Activated CD4-positive, alpha-beta memory T cell treated with anti-CD3 and anti-CD28 coated beads for 36 hours (primary cell): ENCODE data around the gene TRPV3. TPM values are rescaled to one million over a fixed set of nuclear protein-coding genes. Genes with fewer than 3 reads are reported as not detected.

Experiments
- CTCF ChIA-PET: fragments of 350-600 bp; sonication (Branson Sonifier 250); formaldehyde crosslinking; loops from one replicate; lab custom pipeline; 2021; ENCODE audit warnings: antibody characterized with exemption, inconsistent platforms; lab: Charles Lee
- POLR2A ChIA-PET: fragments of 350-600 bp; sonication (Branson Sonifier 250); formaldehyde crosslinking; loops from one replicate; lab custom pipeline; 2021; ENCODE audit warnings: antibody characterized with exemption; lab: Charles Lee
- DNase-seq: peaks from one replicate; pipeline ENCODE4 v3.0.0-alpha.2; 2020
- H3K27ac Mint-ChIP-seq: one replicate; pipeline ENCODE4 v1.8.0; 2021; ENCODE audit warnings: mixed read lengths
- H3K27me3 Mint-ChIP-seq: one replicate; pipeline ENCODE4 v1.8.0; 2021; ENCODE audit warnings: mixed read lengths
- H3K36me3 Mint-ChIP-seq: one replicate; pipeline ENCODE4 v1.8.0; 2021; ENCODE audit warnings: mixed read lengths
- H3K4me1 Mint-ChIP-seq: one replicate; pipeline ENCODE4 v1.8.0; 2021; ENCODE audit warnings: low read depth, mixed read lengths
- H3K4me3 Mint-ChIP-seq: one replicate; pipeline ENCODE4 v1.8.0; 2021; ENCODE audit warnings: mild to moderate bottlenecking, mixed read lengths
- H3K9me3 Mint-ChIP-seq: one replicate; pipeline ENCODE4 v1.8.0; 2021; ENCODE audit warnings: mixed read lengths
- intact Hi-C: fragments of 100-400 bp; cut with micrococcal nuclease; formaldehyde crosslinking; loops from one replicate; pipeline ENCODE4 v1.15.1; 2023
- total RNA-seq, 2 experiments: library from RNA; stranded (reverse); gene quantifications; one replicate each; pipeline ENCODE4 v1.2.3, GENCODE V29; 2021

TRPV3 gene
- total RNA-seq, 2 experiments from 2014 or later: 0.77 to 0.97 TPM

- Mint-ChIP-seq H3K4me3 (no peak overlapping the region), H3K9me3 (no peaks in the 10 kb centered on the region), H3K4me1 (peaks cover 4% of the 10 kb centered on the region), H3K27ac (no peak overlapping the region), H3K27me3 (peaks cover 1% of the 10 kb centered on the region), H3K36me3 (no peaks in the 10 kb centered on the region)
- POLR2A ChIA-PET: no interaction called here
- DNase-seq: no peak
- CTCF ChIA-PET: interaction anchor here (1.2 to 2.1 kb wide), 2 partner anchors 292 to 488 kb away, joined by 3 to 5 read pairs; no protein-coding TSS in a partner anchor
- intact Hi-C loops: no loop called here
These were observed 20.9 kb downstream of the TRPV3 start for GRCh38 chr17:3536716-3537115.

GRCh38 chr17:3535253-3535995, 22.2 kb downstream of the TRPV3 start:
- peaks cover 4% of the 10 kb centered on the region for H3K4me1 Mint-ChIP-seq
- H3K9me3 Mint-ChIP-seq: no peaks in the 10 kb centered on the region
- ChIA-PET POLR2A (no interaction called here), CTCF (interaction anchor here (0.7 to 2.1 kb wide), 4 partner anchors 13 to 587 kb away, joined by 3 to 5 read pairs (median 4); no protein-coding TSS in a partner anchor)
- no peaks in the 10 kb centered on the region for H3K36me3 Mint-ChIP-seq
- no peak overlapping the region for H3K27ac Mint-ChIP-seq
- intact Hi-C loops: no loop called here
- DNase-seq: peak; percentile 79
- H3K27me3 Mint-ChIP-seq: peaks cover 1% of the 10 kb centered on the region
- H3K4me3 Mint-ChIP-seq: peak overlapping the region; percentile 45

- no peak overlapping the region for H3K27ac Mint-ChIP-seq
- CTCF ChIA-PET: interaction anchor here (1.5 kb wide), 1 partner anchor 14 kb away, joined by 4 read pairs; no protein-coding TSS in a partner anchor
- peak; percentile 39 for DNase-seq
- peaks cover 4% of the 10 kb centered on the region for H3K4me1 Mint-ChIP-seq
- intact Hi-C loops: no loop called here
- H3K27me3 Mint-ChIP-seq: peaks cover 1% of the 10 kb centered on the region
- H3K36me3 Mint-ChIP-seq: no peaks in the 10 kb centered on the region
- POLR2A ChIA-PET: no interaction called here
- no peaks in the 10 kb centered on the region for H3K9me3 Mint-ChIP-seq
- peak overlapping the region; percentile 32 for H3K4me3 Mint-ChIP-seq
These were observed 22.7 kb downstream of the TRPV3 start for GRCh38 chr17:3534881-3535252.

GRCh38 chr17:3533752-3534151, 23.9 kb downstream of the TRPV3 start:
- Mint-ChIP-seq H3K4me3 (no peak overlapping the region), H3K4me1 (peaks cover 4% of the 10 kb centered on the region), H3K36me3 (no peaks in the 10 kb centered on the region), H3K27me3 (peaks cover 1% of the 10 kb centered on the region), H3K9me3 (no peaks in the 10 kb centered on the region), H3K27ac (no peak overlapping the region)
- CTCF ChIA-PET: no interaction called here
- POLR2A ChIA-PET: no interaction called here
- intact Hi-C loops: no loop called here
- DNase-seq: no peak

- CTCF ChIA-PET: no interaction called here
- DNase-seq: no peak
- intact Hi-C loops: no loop called here
- peaks cover 4% of the 10 kb centered on the region for H3K4me1 Mint-ChIP-seq
- H3K4me3 Mint-ChIP-seq: no peak overlapping the region
- no peaks in the 10 kb centered on the region for H3K36me3 Mint-ChIP-seq
- H3K27ac Mint-ChIP-seq: no peak overlapping the region
- POLR2A ChIA-PET: no interaction called here
- H3K27me3 Mint-ChIP-seq: peaks cover 1% of the 10 kb centered on the region
- no peaks in the 10 kb centered on the region for H3K9me3 Mint-ChIP-seq
These were observed 24.8 kb downstream of the TRPV3 start for GRCh38 chr17:3532859-3533142.

- Mint-ChIP-seq H3K27ac (no peak overlapping the region), H3K4me1 (peaks cover 4% of the 10 kb centered on the region), H3K9me3 (no peaks in the 10 kb centered on the region), H3K36me3 (no peaks in the 10 kb centered on the region), H3K27me3 (peaks cover 1% of the 10 kb centered on the region), H3K4me3 (no peak overlapping the region)
- POLR2A ChIA-PET: no interaction called here
- intact Hi-C loops: no loop called here
- CTCF ChIA-PET: no interaction called here
- DNase-seq: no peak
These were observed 25.3 kb downstream of the TRPV3 start for GRCh38 chr17:3532106-3532858.

GRCh38 chr17:3531266-3532101, 26.1 kb downstream of the TRPV3 start:
- H3K27ac Mint-ChIP-seq: no peak overlapping the region
- no peak for DNase-seq
- ChIA-PET CTCF (no interaction called here), POLR2A (no interaction called here)
- peaks cover 4% of the 10 kb centered on the region for H3K4me1 Mint-ChIP-seq
- H3K27me3 Mint-ChIP-seq: peaks cover 1% of the 10 kb centered on the region
- intact Hi-C loops: no loop called here
- H3K9me3 Mint-ChIP-seq: no peaks in the 10 kb centered on the region
- no peaks in the 10 kb centered on the region for H3K36me3 Mint-ChIP-seq
- H3K4me3 Mint-ChIP-seq: no peak overlapping the region

- POLR2A ChIA-PET: no interaction called here
- intact Hi-C loops: no loop called here
These were observed 27.5 kb downstream of the TRPV3 start for GRCh38 chr17:3529817-3530741.

GRCh38 chr17:3528880-3529511, 28.6 kb downstream of the TRPV3 start:
- DNase-seq: no peak
- Mint-ChIP-seq H3K9me3 (no peaks in the 10 kb centered on the region), H3K27me3 (peaks cover 1% of the 10 kb centered on the region), H3K36me3 (no peaks in the 10 kb centered on the region), H3K4me3 (no peak overlapping the region), H3K27ac (no peak overlapping the region), H3K4me1 (no peaks in the 10 kb centered on the region)
- intact Hi-C loops: no loop called here
- ChIA-PET CTCF (no interaction called here), POLR2A (no interaction called here)

More at GRCh38 chr17:3529817-3530741, 27.5 kb downstream of the TRPV3 start:
- no peak overlapping the region for H3K4me3 Mint-ChIP-seq
- no peaks in the 10 kb centered on the region for H3K36me3 Mint-ChIP-seq
- no peaks in the 10 kb centered on the region for H3K9me3 Mint-ChIP-seq
- CTCF ChIA-PET: no interaction called here
- DNase-seq: no peak
- H3K4me1 Mint-ChIP-seq: peaks cover 4% of the 10 kb centered on the region
- H3K27me3 Mint-ChIP-seq: peaks cover 1% of the 10 kb centered on the region
- H3K27ac Mint-ChIP-seq: no peak overlapping the region

- POLR2A ChIA-PET: no interaction called here
- H3K9me3 Mint-ChIP-seq: no peaks in the 10 kb centered on the region
- no peak for DNase-seq
- no peaks in the 10 kb centered on the region for H3K36me3 Mint-ChIP-seq
- no peak overlapping the region for H3K4me3 Mint-ChIP-seq
- H3K27me3 Mint-ChIP-seq: peaks cover 1% of the 10 kb centered on the region
- H3K4me1 Mint-ChIP-seq: no peaks in the 10 kb centered on the region
- H3K27ac Mint-ChIP-seq: no peak overlapping the region
- CTCF ChIA-PET: no interaction called here
- intact Hi-C loops: no loop called here
These were observed 29.2 kb downstream of the TRPV3 start for GRCh38 chr17:3528403-3528851.

GRCh38 chr17:3527896-3528295, 29.7 kb downstream of the TRPV3 start:
- H3K36me3 Mint-ChIP-seq: no peaks in the 10 kb centered on the region
- POLR2A ChIA-PET: no interaction called here
- no peaks in the 10 kb centered on the region for H3K4me1 Mint-ChIP-seq
- H3K4me3 Mint-ChIP-seq: no peak overlapping the region
- no peaks in the 10 kb centered on the region for H3K9me3 Mint-ChIP-seq
- intact Hi-C loops: no loop called here
- H3K27me3 Mint-ChIP-seq: no peaks in the 10 kb centered on the region
- no peak for DNase-seq
- CTCF ChIA-PET: no interaction called here
- H3K27ac Mint-ChIP-seq: no peak overlapping the region
